ENCODE results near the gene MGMT. TPM values are rescaled to one million over a fixed set of nuclear protein-coding genes. Genes with fewer than 3 reads are reported as not detected.

Gene MGMT
- total and polyA plus RNA-seq, 2 of the 4 experiments (the other 2 are of a cell fraction): 11.5 to 17.8 TPM

- Histone ChIP-seq H3K9me3 (ENCODE audit: control insufficient read depth, insufficient read depth, low read length) (peaks cover 12% of the 10 kb centered on the region), H3K4me1 (ENCODE audit: control insufficient read depth, insufficient read depth, low read length) (no peaks in the 10 kb centered on the region), H3K4ac (ENCODE audit: low read depth, low read length) (no peak overlapping the region), H2AFZ (replicated peaks; ENCODE audit: low read length, poor library complexity) (no peak overlapping the region), H4K8ac (ENCODE audit: low read depth in 2 of 2, low read length in 2 of 2) (no peak overlapping the region), H3K56ac (ENCODE audit: extremely low read depth, insufficient read depth, low read length) (no peak overlapping the region), H2AK9ac (replicated peaks; ENCODE audit: low read depth, low read length, poor library complexity) (no peak overlapping the region), H3K9ac (ENCODE audit: low read depth, low read length) (no peak overlapping the region), H3K4me3 (ENCODE audit: insufficient read depth, low read depth, low read length) (no peak overlapping the region), H3K18ac (ENCODE audit: low read depth, low read length) (no peak overlapping the region), H3K14ac (replicated peaks; ENCODE audit: low read depth, low read length) (no peak overlapping the region), H3K4me2 (ENCODE audit: low read depth, low read length) (no peak overlapping the region), H3K23ac (ENCODE audit: low read depth, low read length) (no peak overlapping the region), H3K79me1 (ENCODE audit: low read depth in 1 of 2, low read length in 2 of 2) (no peaks in the 10 kb centered on the region), H2BK120ac (ENCODE audit: low read depth, low read length) (no peak overlapping the region), H2BK15ac (ENCODE audit: low read depth, low read length) (no peak overlapping the region), H2BK5ac (ENCODE audit: low read depth, low read length, poor library complexity, severe bottlenecking) (no peak overlapping the region), H4K91ac (ENCODE audit: insufficient read depth, low read depth, low read length) (no peak overlapping the region), H4K20me1 (ENCODE audit: insufficient read depth, low read length) (no peaks in the 10 kb centered on the region), H3K27me3 (ENCODE audit: control insufficient read depth, insufficient read depth, low read length) (no peaks in the 10 kb centered on the region), H3K36me3 (ENCODE audit: control insufficient read depth, insufficient read depth, low read length) (peaks cover 8% of the 10 kb centered on the region; the same call in 1 of the 2 replicates), H2BK20ac (ENCODE audit: low read depth, low read length) (no peak overlapping the region), H3K9me1 (ENCODE audit: insufficient read depth, low read length) (no peaks in the 10 kb centered on the region), H3K27ac (ENCODE audit: insufficient read depth, low read length) (no peak overlapping the region), H4K5ac (ENCODE audit: low read depth, low read length) (no peak overlapping the region), H2AK5ac (ENCODE audit: low read depth, low read length) (no peak overlapping the region)
- ChIA-PET CTCF (no interaction called here), POLR2A (ENCODE audit: unreplicated experiment) (no interaction called here)
- dilution Hi-C loops (cut with HindIII; ENCODE audit: low sequenced_read_pairs, unreplicated experiment): no loop called here
- WGBS, 2 experiments (ENCODE audit: extremely low coverage in 2 of 2, insufficient read length in 1 of 2): 47% methylated on average over 9 of the region's 21 CpGs; no CpG with 5 or more reads in 1 of the 2 experiments
- DNase-seq (no peak), ATAC-seq (ENCODE audit: low read depth) (no peak)
- intact Hi-C loops (cut with micrococcal nuclease): no loop called here
- BruUV-seq (replicated peaks): no TSS peak
- in situ Hi-C loops (cut with MboI; ENCODE audit: low sequenced_read_pairs): no loop called here
- no peak for TF ChIP-seq CTCF (conservative IDR thresholded peaks at IDR 0.05; ENCODE audit: low read depth, low read length)
- TF ChIP-seq USF2 (IDR thresholded peaks at IDR 0.05; ENCODE audit: low read depth, low read length): no peak
- TF ChIP-seq RAD21 (IDR thresholded peaks at IDR 0.05; ENCODE audit: low read length): no peak
Observed at GRCh38 chr10:129756912-129757901, 290.2 kb downstream of the MGMT start.

Data from IMR-90 (cell line).